Tibial nerve (tissue), 4 donors: ENCODE results near the gene DLK2. TPM values are rescaled to one million over a fixed set of nuclear protein-coding genes. Genes with fewer than 3 reads are reported as not detected.

Experiments used
- DNase-seq, 2 donors: peaks; one replicate each; pipeline ENCODE4 v3.0.0-alpha.2; 2019; ENCODE audit warnings: low spot score in 2 of 2
- H3K27ac ChIP-seq, 4 donors: fragments of 200-600 bp; sonication (generic) in 3 of 4; one replicate each; pipeline ENCODE4 v1.5.1; 2017 to 2019; ENCODE audit warnings: mild to moderate bottlenecking in 1 of 4
- H3K27me3 ChIP-seq, 2 donors: fragments of 200-600 bp; sonication (generic) in 1 of 2; one replicate each; pipeline versions ENCODE4 v1.5.1 to v1.6.0; 2017 to 2019
- H3K36me3 ChIP-seq, 3 donors: fragments of 200-600 bp; sonication (generic); one replicate each; pipeline ENCODE4 v1.5.1; 2018 to 2019
- H3K4me1 ChIP-seq, 4 donors: fragments of 200-600 bp; sonication (generic) in 3 of 4; one replicate each; pipeline ENCODE4 v1.5.1; 2017 to 2019
- H3K4me3 ChIP-seq, 4 donors: fragments of 200-600 bp; sonication (generic) in 3 of 4; one replicate each; pipeline ENCODE4 v1.5.1; 2017 to 2019; ENCODE audit warnings: mild to moderate bottlenecking in 1 of 4, moderate library complexity in 1 of 4
- H3K9me3 ChIP-seq, 4 donors: fragments of 200-600 bp; sonication (generic) in 3 of 4; one replicate each; pipeline ENCODE4 v1.5.1; 2017 to 2019
- CTCF ChIP-seq, 5 experiments: fragments of 200-600 bp in 3 of 5; fragments of 450-650 bp in 2 of 5; sonication (generic) in 3 of 5; IDR thresholded peaks; one replicate each; pipeline ENCODE4 v1.5.1; 2016 to 2019; ENCODE audit warnings: antibody characterized with exemption in 5 of 5, mild to moderate bottlenecking in 3 of 5, moderate library complexity in 2 of 5
- EP300 ChIP-seq, 2 donors: sonication (generic); formaldehyde crosslinking; IDR thresholded peaks; one replicate each; pipeline ENCODE4 v1.6.1; 2017; ENCODE audit warnings: antibody characterized with exemption in 2 of 2, mild to moderate bottlenecking in 1 of 2
- POLR2A ChIP-seq, 2 donors: fragments of 450-650 bp; IDR thresholded peaks; one replicate each; pipeline ENCODE4 v1.6.1; 2017; ENCODE audit warnings: antibody characterized with exemption in 2 of 2, mild to moderate bottlenecking in 2 of 2, moderate library complexity in 2 of 2
- WGBS, 2 donors: methylation state at CpG; one replicate each; pipeline ENCODE4 v1.1.5; 2018; 5-methylcytosine and 5-hydroxymethylcytosine counted together
- total RNA-seq, 4 donors: library from RNA; depleted of rRNA; stranded (reverse); fragments of >200 nt; gene quantifications; one replicate each; pipeline ENCODE4 v1.1.0, GENCODE V29; 2016

DLK2 gene
- total RNA-seq, 4 donors from 2014 or later: 1.0 to 3.5 TPM; not detected in 2

GRCh38 chr6:43436577-43437282 lies 18.6 kb downstream of the DLK2 start:
- Histone ChIP-seq H3K9me3 (no peaks in the 10 kb centered on the region), H3K27ac (peak overlapping the region in 3 of 4 donors; percentile 4 to 62 (median 59)), H3K27me3 (no peaks in the 10 kb centered on the region), H3K4me1 (peaks cover 0 to 30% (median 19%) of the 10 kb centered on the region in 4 donors), H3K36me3 (peaks cover 0 to 62% (median 3%) of the 10 kb centered on the region in 3 donors), H3K4me3 (no peak overlapping the region)
- peak in 1 of 2 donors; percentile 41 for DNase-seq
- WGBS, 2 donors: 16 to 19% methylated on average over 5 of the region's 5 CpGs
- TF ChIP-seq CTCF (IDR thresholded peaks at IDR 0.05) (no peak), EP300 (IDR thresholded peaks at IDR 0.05) (peak in 1 of 2 donors; percentile 32)

- DNase-seq: no peak
- no peak for TF ChIP-seq EP300 (IDR thresholded peaks at IDR 0.05)
- no peak for TF ChIP-seq CTCF (IDR thresholded peaks at IDR 0.05)
- TF ChIP-seq POLR2A (IDR thresholded peaks at IDR 0.05): no peak
- H3K4me3 ChIP-seq: no peak overlapping the region
- peak overlapping the region in 2 of 4 donors; percentile 34 to 62 for H3K27ac ChIP-seq
- no peaks in the 10 kb centered on the region for H3K9me3 ChIP-seq
- peaks cover 0 to 30% (median 19%) of the 10 kb centered on the region in 4 donors for H3K4me1 ChIP-seq
- H3K27me3 ChIP-seq: no peaks in the 10 kb centered on the region
- peaks cover 0 to 59% (median 0%) of the 10 kb centered on the region in 3 donors for H3K36me3 ChIP-seq
- 90 to 91% methylated on average over 9 of the region's 9 CpGs for WGBS, 2 donors
Measured at GRCh38 chr6:43435682-43436437, 19.5 kb downstream of the DLK2 start.

GRCh38 chr6:43434943-43435342 lies 20.4 kb downstream of the DLK2 start:
- no peak overlapping the region for H3K4me3 ChIP-seq
- no peak for DNase-seq
- H3K4me1 ChIP-seq: peaks cover 0 to 30% (median 19%) of the 10 kb centered on the region in 4 donors
- no peaks in the 10 kb centered on the region for H3K27me3 ChIP-seq
- 98 to 99% methylated on average over 4 of the region's 4 CpGs for WGBS, 2 donors
- no peak for TF ChIP-seq EP300 (IDR thresholded peaks at IDR 0.05)
- no peak for TF ChIP-seq CTCF (IDR thresholded peaks at IDR 0.05)
- no peaks in the 10 kb centered on the region for H3K9me3 ChIP-seq
- H3K27ac ChIP-seq: no peak overlapping the region
- H3K36me3 ChIP-seq: peaks cover 0 to 53% (median 0%) of the 10 kb centered on the region in 3 donors

- no peak overlapping the region for H3K4me3 ChIP-seq
- no peak overlapping the region for H3K27ac ChIP-seq
- H3K4me1 ChIP-seq: peaks cover 0 to 36% (median 19%) of the 10 kb centered on the region in 4 donors
- H3K27me3 ChIP-seq: no peaks in the 10 kb centered on the region
- DNase-seq: no peak
- peaks cover 0 to 46% (median 0%) of the 10 kb centered on the region in 3 donors for H3K36me3 ChIP-seq
- 85 to 94% methylated on average over 15 of the region's 15 CpGs for WGBS, 2 donors
- H3K9me3 ChIP-seq: no peaks in the 10 kb centered on the region
- TF ChIP-seq EP300 (IDR thresholded peaks at IDR 0.05) (no peak), POLR2A (IDR thresholded peaks at IDR 0.05) (no peak), CTCF (IDR thresholded peaks at IDR 0.05) (no peak)
Measured at GRCh38 chr6:43434001-43434840, 21.1 kb downstream of the DLK2 start.
